WI38 (cell line): Measurements from ENCODE around the gene PLPP4.
"Not testable (repeated sequence)": the region's sequence is repeated elsewhere in the genome, so short reads cannot be mapped to it uniquely, and the experiment has no call there.

Experiments
- H3K4me3 ChIP-seq: 2 replicates; pipeline ENCODE4 v1.5.1; 2011; ENCODE audit warnings: low read depth, mild to moderate bottlenecking, control low read depth, low read length
- CTCF ChIP-seq: IDR thresholded peaks from 2 replicates; pipeline ENCODE4 v1.5.1; 2012; ENCODE audit warnings: low read depth, mild to moderate bottlenecking, control low read depth, low read length

PLPP4 gene

GRCh38 chr10:120495226-120496009 is 38.4 kb downstream of the PLPP4 start:
- no peak for TF ChIP-seq CTCF

GRCh38 chr10:120499883-120500282 is 42.9 kb downstream of the PLPP4 start:
- no peak overlapping the region for H3K4me3 ChIP-seq
- TF ChIP-seq CTCF: no peak

More at GRCh38 chr10:120495226-120496009, 38.4 kb downstream of the PLPP4 start:
- H3K4me3 ChIP-seq: no peak overlapping the region

- H3K4me3 ChIP-seq: no peak overlapping the region
- no peak for TF ChIP-seq CTCF
Measured at GRCh38 chr10:120503689-120504088, 46.7 kb downstream of the PLPP4 start.

- not testable (repeated sequence) for H3K4me3 ChIP-seq
Measured at GRCh38 chr10:120504227-120504626, 47.2 kb downstream of the PLPP4 start.

GRCh38 chr10:120505056-120505455 is 48.0 kb downstream of the PLPP4 start:
- no peak for TF ChIP-seq CTCF
- H3K4me3 ChIP-seq: no peak overlapping the region

GRCh38 chr10:120505866-120506265 is 48.8 kb downstream of the PLPP4 start:
- H3K4me3 ChIP-seq: no peak overlapping the region
- no peak for TF ChIP-seq CTCF

GRCh38 chr10:120506674-120507073 is 49.6 kb downstream of the PLPP4 start:
- TF ChIP-seq CTCF: no peak
- H3K4me3 ChIP-seq: no peak overlapping the region

- TF ChIP-seq CTCF: no peak
- no peak overlapping the region for H3K4me3 ChIP-seq
Measured at GRCh38 chr10:120507175-120507574, 50.1 kb downstream of the PLPP4 start.
